Measurements from ENCODE around the gene NXPH4. TPM values are rescaled to one million over a fixed set of nuclear protein-coding genes. Genes with fewer than 3 reads are reported as not detected.

The NXPH4 gene
- total and polyA plus RNA-seq, 2 donors (not counting 1 experiment from before 2014, with no cell fraction given), result 3.5 to 8.6 TPM

- WGBS (ENCODE audit: insufficient coverage), result 86% methylated on average over 17 of the region's 19 CpGs
- TF ChIP-seq CTCF (IDR thresholded peaks at IDR 0.05) (no peak), EZH2 (IDR thresholded peaks at IDR 0.05; ENCODE audit: borderline replicate concordance, insufficient read depth, low read depth, low read length, poor library complexity, severe bottlenecking) (no peak)
- Mint-ChIP-seq H3K9me3 (ENCODE audit: insufficient read depth) (no peaks in the 10 kb centered on the region), H3K4me3 (no peak overlapping the region), H3K27me3 (no peaks in the 10 kb centered on the region), H3K27ac (no peak overlapping the region), H3K4me1 (no peaks in the 10 kb centered on the region)
- H3K27me3 ChIP-seq (replicated peaks in 1 of 4; ENCODE audit: control extremely low read depth in 1 of 4, control insufficient read depth in 3 of 4, insufficient read depth in 4 of 4, low read length in 3 of 4), result no peaks in the 10 kb centered on the region
- DNase-seq, result no peak
- ChIA-PET CTCF (no interaction called here), POLR2A (no interaction called here)
- H3K79me2 ChIP-seq (ENCODE audit: control insufficient read depth, insufficient read depth, low read length), result no peaks in the 10 kb centered on the region
- no peak overlapping the region for H2AFZ ChIP-seq (ENCODE audit: insufficient read depth, low read depth, low read length, poor library complexity, severe bottlenecking)
- ATAC-seq (ENCODE audit: low read depth), result no peak
- H3K9ac ChIP-seq (ENCODE audit: low read length), result no peak overlapping the region
- no peaks in the 10 kb centered on the region for H3K36me3 ChIP-seq (replicated peaks in 1 of 2; ENCODE audit: control extremely low read depth in 1 of 2, control insufficient read depth in 1 of 2, extremely low read depth in 1 of 2, insufficient read depth in 2 of 2, low read length in 1 of 2)
- H3K27ac ChIP-seq (ENCODE audit: low read length in 2 of 2), result no peak overlapping the region
- H3K4me3 ChIP-seq (ENCODE audit: control extremely low read depth in 1 of 5, extremely low read depth in 1 of 5, insufficient read depth in 1 of 5, low read depth in 2 of 5, low read length in 4 of 5), result no peak overlapping the region
- no peaks in the 10 kb centered on the region for H3K4me1 ChIP-seq (ENCODE audit: control insufficient read depth in 2 of 2, insufficient read depth in 2 of 2, low read length in 2 of 2)
- no peak overlapping the region for H3K4me2 ChIP-seq (replicated peaks; ENCODE audit: low read depth, low read length, poor library complexity, severe bottlenecking)
- H4K20me1 ChIP-seq (ENCODE audit: control insufficient read depth, insufficient read depth, low read length, poor library complexity, severe bottlenecking), result no peaks in the 10 kb centered on the region
- H3K9me3 ChIP-seq (ENCODE audit: control extremely low read depth in 1 of 3, control insufficient read depth in 2 of 3, insufficient read depth in 1 of 3, low read length in 2 of 3), result no peaks in the 10 kb centered on the region
- intact Hi-C loops (cut with micrococcal nuclease), result no loop called here
Measured at GRCh38 chr12:57195186-57195585, 21.4 kb upstream of the NXPH4 start.

- H3K4me1 Mint-ChIP-seq, result no peaks in the 10 kb centered on the region
- CTCF ChIA-PET, result no interaction called here
Measured at GRCh38 chr12:57195611-57196371, 20.8 kb upstream of the NXPH4 start.

More at GRCh38 chr12:57195611-57196371, 20.8 kb upstream of the NXPH4 start:
- no peak overlapping the region for H3K27ac Mint-ChIP-seq
- no peak for TF ChIP-seq CTCF (IDR thresholded peaks at IDR 0.05)
- TF ChIP-seq EZH2 (IDR thresholded peaks at IDR 0.05; ENCODE audit: borderline replicate concordance, insufficient read depth, low read depth, low read length, poor library complexity, severe bottlenecking), result no peak
- no peaks in the 10 kb centered on the region for H3K9me3 Mint-ChIP-seq (ENCODE audit: insufficient read depth)
- no peak overlapping the region for H3K4me3 Mint-ChIP-seq
- no peak overlapping the region for H3K9ac ChIP-seq (ENCODE audit: low read length)
- H3K4me1 ChIP-seq (ENCODE audit: control insufficient read depth in 2 of 2, insufficient read depth in 2 of 2, low read length in 2 of 2), result no peaks in the 10 kb centered on the region
- ATAC-seq (ENCODE audit: low read depth) (no peak), DNase-seq (no peak)
- H3K4me2 ChIP-seq (replicated peaks; ENCODE audit: low read depth, low read length, poor library complexity, severe bottlenecking), result no peak overlapping the region
- H3K9me3 ChIP-seq (ENCODE audit: control extremely low read depth in 1 of 3, control insufficient read depth in 2 of 3, insufficient read depth in 1 of 3, low read length in 2 of 3), result no peaks in the 10 kb centered on the region
- H2AFZ ChIP-seq (ENCODE audit: insufficient read depth, low read depth, low read length, poor library complexity, severe bottlenecking), result no peak overlapping the region
- intact Hi-C loops (cut with micrococcal nuclease), result no loop called here
- H3K27ac ChIP-seq (ENCODE audit: low read length in 2 of 2), result no peak overlapping the region
- H4K20me1 ChIP-seq (ENCODE audit: control insufficient read depth, insufficient read depth, low read length, poor library complexity, severe bottlenecking), result no peaks in the 10 kb centered on the region
- no peaks in the 10 kb centered on the region for H3K27me3 ChIP-seq (replicated peaks in 1 of 4; ENCODE audit: control extremely low read depth in 1 of 4, control insufficient read depth in 3 of 4, insufficient read depth in 4 of 4, low read length in 3 of 4)
- H3K27me3 Mint-ChIP-seq, result no peaks in the 10 kb centered on the region
- H3K4me3 ChIP-seq (ENCODE audit: control extremely low read depth in 1 of 5, extremely low read depth in 1 of 5, insufficient read depth in 1 of 5, low read depth in 2 of 5, low read length in 4 of 5), result no peak overlapping the region
- no peaks in the 10 kb centered on the region for H3K79me2 ChIP-seq (ENCODE audit: control insufficient read depth, insufficient read depth, low read length)
- no peaks in the 10 kb centered on the region for H3K36me3 ChIP-seq (replicated peaks in 1 of 2; ENCODE audit: control extremely low read depth in 1 of 2, control insufficient read depth in 1 of 2, extremely low read depth in 1 of 2, insufficient read depth in 2 of 2, low read length in 1 of 2)
- 84% methylated on average over 24 of the region's 34 CpGs for WGBS (ENCODE audit: insufficient coverage)
- POLR2A ChIA-PET, result no interaction called here

All from B cell (primary cell).